C4-2B (cell line): ENCODE results near the gene RNF223.

ENCODE experiments used
- H3K27ac ChIP-seq: fragments of 450-650 bp; 2 replicates; pipeline ENCODE4 v1.5.1; 2017
- CTCF ChIP-seq: fragments of 450-650 bp; conservative IDR thresholded peaks from 2 replicates; pipeline ENCODE4 v1.5.1; 2017; ENCODE audit warnings: mild to moderate bottlenecking
- ZFX ChIP-seq: fragments of 450-650 bp; IDR thresholded peaks from 2 replicates; pipeline ENCODE4 v1.6.1; 2017

The RNF223 gene

GRCh38 chr1:1092894-1093609 is 18.9 kb upstream of the RNF223 start:
- TF ChIP-seq ZFX: no peak
- no peak for TF ChIP-seq CTCF
- H3K27ac ChIP-seq: no peak overlapping the region

GRCh38 chr1:1092149-1092855 is 18.2 kb upstream of the RNF223 start:
- no peak for TF ChIP-seq ZFX

GRCh38 chr1:1091344-1092148 is 17.4 kb upstream of the RNF223 start:
- TF ChIP-seq CTCF (no peak), ZFX (no peak)
- no peak overlapping the region for H3K27ac ChIP-seq

More at GRCh38 chr1:1092149-1092855, 18.2 kb upstream of the RNF223 start:
- no peak overlapping the region for H3K27ac ChIP-seq

- TF ChIP-seq CTCF (no peak), ZFX (no peak)
- H3K27ac ChIP-seq: no peak overlapping the region
Measured at GRCh38 chr1:1090424-1091343, 16.6 kb upstream of the RNF223 start.

GRCh38 chr1:1089731-1090423 is 15.8 kb upstream of the RNF223 start:
- TF ChIP-seq ZFX (no peak), CTCF (no peak)
- no peak overlapping the region for H3K27ac ChIP-seq

- no peak overlapping the region for H3K27ac ChIP-seq
- TF ChIP-seq CTCF: no peak
- no peak for TF ChIP-seq ZFX
Measured at GRCh38 chr1:1088801-1089680, 14.9 kb upstream of the RNF223 start.
